ENCODE measurements around the gene DNAI2.

Gene DNAI2

GRCh38 chr17:74305865-74306654, 32.0 kb downstream of the DNAI2 start:
- no peak for DNase-seq (ENCODE audit: low read depth)

GRCh38 chr17:74307984-74308773, 34.1 kb downstream of the DNAI2 start:
- no peak for DNase-seq (ENCODE audit: low read depth)

- DNase-seq (ENCODE audit: low read depth) = no peak
Observed at GRCh38 chr17:74309902-74310301, 35.9 kb downstream of the DNAI2 start.

GRCh38 chr17:74314877-74315276, 40.8 kb downstream of the DNAI2 start:
- DNase-seq (ENCODE audit: low read depth) = no peak

- DNase-seq (ENCODE audit: low read depth) = no peak
Observed at GRCh38 chr17:74316220-74316619, 42.2 kb downstream of the DNAI2 start.

DNA sequence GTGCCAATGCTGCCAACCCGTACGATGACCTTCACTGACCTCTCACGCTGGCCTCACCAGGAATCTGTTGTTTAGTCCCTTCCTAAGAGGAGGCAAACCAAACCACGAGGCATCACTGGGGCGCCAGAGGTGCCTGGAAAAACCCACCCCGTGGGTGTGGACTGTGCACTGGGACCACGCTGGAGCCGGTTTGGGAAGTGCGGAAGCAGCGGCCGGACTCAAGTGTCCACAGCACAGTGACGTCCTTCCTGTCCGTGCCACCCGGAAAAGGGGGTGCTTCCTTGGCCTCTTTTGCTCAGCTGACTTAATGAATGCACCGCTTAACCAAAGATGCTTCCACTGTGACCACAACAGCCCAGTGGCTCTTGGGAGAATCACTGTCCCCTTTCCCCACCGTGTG, 43.0 kb downstream of the DNAI2 start:
- no peak for DNase-seq (ENCODE audit: low read depth)

- DNase-seq (ENCODE audit: low read depth) = no peak
Observed at GRCh38 chr17:74318391-74318790, 44.4 kb downstream of the DNAI2 start.

DNA sequence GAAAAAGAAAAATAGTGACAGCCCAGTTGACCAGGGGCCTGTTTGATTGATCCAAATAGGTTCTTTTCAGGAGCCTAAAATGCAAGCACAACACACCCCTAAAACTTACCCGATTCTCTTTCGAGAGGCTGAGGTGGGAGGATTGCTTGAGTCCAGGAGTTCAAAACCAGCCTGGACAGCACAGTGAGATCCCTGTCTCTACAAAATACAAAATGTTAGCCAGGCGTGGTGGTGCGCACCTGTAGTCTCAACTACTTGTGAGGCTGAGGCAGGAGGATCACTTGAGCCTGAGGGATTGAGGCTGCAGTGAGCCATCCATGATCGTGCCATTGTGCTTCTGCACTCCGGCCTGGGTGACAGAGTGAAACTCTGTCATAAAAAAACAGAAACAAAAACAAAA, 50.5 kb downstream of the DNAI2 start:
- DNase-seq (ENCODE audit: low read depth) = no peak

DNA sequence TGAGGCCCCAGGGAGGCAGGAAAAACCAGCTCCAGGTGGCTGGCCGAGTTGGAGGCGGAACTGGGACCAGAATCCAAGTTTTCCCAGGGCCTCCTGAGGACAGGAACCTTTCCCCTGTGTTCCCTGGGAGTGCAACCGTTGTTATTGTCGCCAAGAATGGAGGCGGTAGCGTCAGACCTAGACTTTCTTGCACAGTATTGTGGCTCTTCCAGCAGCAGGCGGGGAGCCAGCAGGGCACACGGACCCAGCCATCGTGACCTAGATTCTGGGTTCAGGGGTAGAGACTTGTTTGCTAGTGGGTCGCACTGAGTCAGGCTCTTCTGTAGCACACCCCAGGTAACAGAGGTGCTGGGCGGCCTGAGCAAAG, 51.3 kb downstream of the DNAI2 start:
- DNase-seq (ENCODE audit: low read depth) = no peak

DNA sequence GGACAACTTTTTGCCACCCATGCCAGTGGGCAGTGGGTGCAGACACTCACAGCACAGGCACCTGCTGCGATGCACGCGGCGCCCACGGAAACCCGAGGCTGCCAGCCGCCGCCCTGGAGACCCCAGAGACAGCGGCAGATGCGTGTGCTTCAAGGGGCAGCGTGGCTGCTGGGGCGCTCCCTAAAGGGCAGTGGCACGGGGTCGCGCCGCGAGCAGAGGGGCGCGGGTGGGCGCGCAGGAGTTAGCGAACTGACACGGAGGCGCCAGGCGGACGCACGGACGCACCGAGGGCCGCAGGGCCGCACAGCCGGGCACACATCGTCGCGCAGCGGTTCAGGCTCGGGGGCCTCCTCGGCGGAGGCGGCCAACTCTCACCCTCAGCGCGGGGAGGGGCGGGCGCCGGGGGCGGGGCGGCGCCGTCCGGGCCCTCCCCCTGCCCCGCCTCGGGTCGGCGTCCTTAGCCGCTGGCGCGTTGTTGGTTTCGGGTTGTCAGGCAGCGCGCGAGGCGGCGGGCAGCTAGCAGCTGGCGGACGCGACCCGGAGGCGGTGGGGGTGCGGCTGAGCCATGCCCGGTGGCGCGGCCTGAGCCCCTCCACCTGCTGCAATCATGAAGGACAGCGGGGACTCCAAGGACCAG, 51.8 kb downstream of the DNAI2 start, which contains the start of gene KIF19:
Gene KIF19 (plus strand): TSS at position 484 of the 637 bp plus-strand sequence. CDS start 124 bp downstream, at position 608.
- peak; percentile 54 for DNase-seq (ENCODE audit: low read depth)

- no peak for DNase-seq (ENCODE audit: low read depth)
Observed at GRCh38 chr17:74326506-74326905, 52.5 kb downstream of the DNAI2 start.

DNA sequence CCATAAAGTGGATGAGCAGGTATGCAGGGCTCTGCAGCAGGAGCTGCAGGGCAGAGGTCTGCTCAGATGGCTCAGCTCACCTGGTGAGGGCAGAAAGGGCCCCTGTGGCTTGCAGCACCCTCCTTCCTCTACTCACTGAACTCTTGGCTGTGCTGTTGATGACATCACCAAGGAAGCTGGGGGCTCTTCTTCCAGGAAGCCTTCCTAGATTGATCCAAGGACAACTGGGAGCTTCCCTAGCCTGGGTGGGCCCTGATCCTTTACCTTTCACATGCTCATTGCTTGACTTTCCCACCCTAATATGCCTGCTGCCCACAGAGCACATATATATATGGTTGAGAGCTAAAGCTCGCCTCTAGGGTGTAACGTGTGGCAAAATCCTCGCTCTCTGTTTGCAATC, 54.5 kb downstream of the DNAI2 start:
- DNase-seq (ENCODE audit: low read depth) = no peak

DNA sequence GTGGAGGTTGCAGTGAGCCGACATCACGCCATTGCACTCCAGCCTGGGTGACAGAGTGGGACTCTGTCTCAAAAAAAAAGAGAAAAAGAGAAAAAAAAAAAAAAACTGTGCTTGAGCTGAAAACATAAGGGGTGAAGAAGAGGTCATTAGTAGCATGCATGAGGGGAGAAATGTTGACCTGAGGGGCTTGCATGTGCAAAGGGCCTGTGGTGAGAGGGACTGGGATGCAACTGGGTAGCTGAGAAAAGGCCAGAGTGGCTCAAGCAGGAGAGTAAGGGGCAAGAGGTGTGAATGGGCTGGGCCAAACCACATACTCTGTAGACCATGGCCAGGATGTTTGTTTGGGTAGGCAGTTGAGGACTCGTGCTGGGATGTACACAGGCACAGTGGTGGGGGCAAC, 55.3 kb downstream of the DNAI2 start:
- DNase-seq (ENCODE audit: low read depth) = no peak

- DNase-seq (ENCODE audit: low read depth) = no peak
Observed at GRCh38 chr17:74330446-74330845, 56.4 kb downstream of the DNAI2 start.

- no peak for DNase-seq (ENCODE audit: low read depth)
Observed at GRCh38 chr17:74332017-74332650, 58.1 kb downstream of the DNAI2 start.

DNA sequence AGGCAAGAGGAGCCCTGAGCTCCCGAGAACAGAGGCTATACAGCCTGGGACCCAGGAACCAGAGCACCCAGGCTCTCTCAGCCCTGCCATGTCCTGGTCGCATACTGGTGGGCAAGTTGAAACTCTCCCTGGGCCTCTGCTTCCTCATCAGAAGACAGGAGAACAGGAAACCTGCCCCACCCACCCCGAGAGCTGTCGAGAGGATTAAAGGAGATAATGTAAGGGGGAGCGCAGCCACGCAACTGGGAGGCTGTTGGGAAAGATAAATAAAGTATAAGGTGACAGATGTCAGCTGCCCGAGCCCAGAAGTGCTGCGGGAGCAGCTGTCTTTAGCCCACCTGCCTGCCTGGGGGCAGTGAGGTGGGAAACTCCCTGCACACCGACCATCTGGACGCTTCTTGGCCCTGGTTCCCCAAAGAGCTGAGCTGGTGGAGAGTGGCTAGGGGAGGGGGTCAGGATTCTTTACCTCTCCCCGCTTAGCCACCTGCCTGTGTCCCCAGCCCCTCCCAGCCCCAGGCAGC, 58.8 kb downstream of the DNAI2 start:
- DNase-seq (ENCODE audit: low read depth) = no peak

DNA sequence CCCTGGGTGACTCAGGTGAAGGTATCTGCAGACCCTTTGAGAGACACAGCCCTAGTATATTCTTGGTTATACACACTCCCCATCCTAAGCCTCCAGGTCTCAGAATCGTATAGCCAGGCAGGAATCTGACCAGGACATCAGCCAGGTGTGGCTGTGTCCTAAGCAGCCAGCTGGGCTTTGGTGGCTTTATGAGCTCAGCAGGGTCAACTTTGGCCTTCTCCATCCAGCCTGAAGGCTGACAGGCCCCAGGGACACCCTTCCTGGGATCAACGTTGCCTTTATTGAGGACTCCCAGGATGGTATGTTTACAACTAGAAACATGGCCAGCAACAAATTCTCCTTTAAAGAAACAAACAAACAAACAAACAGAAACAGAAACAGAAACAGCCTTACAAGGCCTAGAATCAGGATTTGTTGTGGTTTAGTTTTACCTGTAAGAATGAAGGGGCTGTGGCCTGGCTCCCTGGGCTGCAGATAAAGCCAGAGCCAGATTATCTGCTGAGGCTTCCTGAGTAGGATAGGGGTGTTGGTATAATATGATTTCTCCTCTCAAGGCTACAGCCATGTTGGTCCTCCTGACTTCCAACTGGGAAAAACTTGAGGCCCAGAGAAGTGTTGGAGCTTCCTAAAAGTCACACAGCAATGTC, 60.5 kb downstream of the DNAI2 start:
- no peak for DNase-seq (ENCODE audit: low read depth)

GRCh38 chr17:74335529-74336062, 61.6 kb downstream of the DNAI2 start:
- no peak for DNase-seq (ENCODE audit: low read depth)

GRCh38 chr17:74336307-74336706, 62.3 kb downstream of the DNAI2 start:
- DNase-seq (ENCODE audit: low read depth) = no peak

DNA sequence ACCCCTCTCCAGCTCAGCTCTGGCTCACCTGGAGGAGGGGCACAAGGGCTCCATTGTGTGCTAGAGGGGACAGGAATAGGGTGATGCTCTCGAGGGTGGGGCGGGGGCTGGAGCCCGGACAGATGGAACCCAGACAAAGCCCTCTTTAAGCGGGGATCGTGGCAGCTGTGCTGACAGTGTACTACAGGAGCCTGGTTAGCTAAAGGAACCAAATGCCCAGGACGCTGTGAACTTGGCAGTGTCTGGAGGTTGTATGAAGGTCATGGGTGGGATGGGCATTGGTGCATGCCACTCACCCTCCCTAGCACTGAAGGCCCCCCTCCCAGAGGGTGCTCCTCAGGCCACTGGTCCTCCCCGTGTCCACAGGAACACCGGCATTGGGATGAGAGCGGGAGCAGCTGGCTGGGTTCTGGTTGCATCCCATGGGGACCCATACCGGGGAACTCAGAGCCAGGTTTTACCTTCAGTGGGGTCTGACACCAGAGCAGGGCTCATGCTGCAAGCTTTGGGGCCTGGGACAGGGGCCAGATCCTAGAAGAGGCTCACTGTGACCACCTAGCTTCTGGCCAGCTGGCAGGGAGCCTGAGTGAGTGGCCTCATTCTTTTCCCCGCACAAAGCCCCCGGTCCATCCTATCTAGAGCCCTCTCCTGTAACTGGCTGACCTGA, 63.9 kb downstream of the DNAI2 start:
- DNase-seq (ENCODE audit: low read depth) = no peak
